Mononuclear cell (primary cell): ENCODE measurements around the gene DEAF1. TPM values are rescaled to one million over a fixed set of nuclear protein-coding genes. Genes with fewer than 3 reads are reported as not detected.
"Not testable (repeated sequence)": the region's sequence is repeated elsewhere in the genome, so short reads cannot be mapped to it uniquely, and the experiment has no call there.

Source experiments
- H3K27me3 ChIP-seq: 2 replicates; pipeline ENCODE4 v1.6.0; 2011; ENCODE audit warnings: low read length, control low read depth; ENCODE audit not compliant: insufficient read depth
- H3K4me1 ChIP-seq: 2 replicates; pipeline ENCODE4 v1.5.1; 2011; ENCODE audit warnings: mild to moderate bottlenecking, low read length, control low read depth; ENCODE audit not compliant: insufficient read depth
- H3K4me3 ChIP-seq: 2 replicates; pipeline ENCODE4 v1.5.1; 2011; ENCODE audit warnings: mild to moderate bottlenecking, low read length, moderate library complexity
- H3K9me3 ChIP-seq: 2 replicates; pipeline ENCODE4 v1.5.1; 2011; ENCODE audit warnings: low read depth, mild to moderate bottlenecking, control low read depth, low read length
- total RNA-seq: library from RNA; depleted of rRNA; stranded (reverse); fragments of >200 nt; gene quantifications from one replicate; pipeline ENCODE4 v1.2.3, GENCODE V29; 2012

The DEAF1 gene
- total RNA-seq, 1 donor: 30.7 TPM

DNA sequence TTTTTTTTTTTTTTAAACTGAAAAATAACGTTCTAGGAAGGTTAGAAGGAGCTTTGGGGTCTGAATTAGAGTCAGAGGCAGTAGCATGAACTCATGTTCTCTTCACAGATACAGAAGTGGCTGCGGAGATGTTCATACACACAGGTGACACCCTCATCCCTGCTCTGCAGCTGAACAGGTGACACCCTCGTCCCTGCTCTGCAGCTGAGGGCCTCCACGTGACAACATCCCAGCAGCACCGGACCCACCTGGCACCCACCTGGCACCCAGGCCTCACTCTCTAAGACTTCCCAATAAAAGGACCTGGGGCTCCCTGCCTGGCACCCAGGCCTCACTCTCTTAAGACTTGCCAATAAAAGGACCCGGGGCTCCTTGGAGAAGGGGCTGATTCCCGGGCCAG lies 38.2 kb downstream of the DEAF1 start:
- no peaks in the 10 kb centered on the region for H3K27me3 ChIP-seq
- H3K4me3 ChIP-seq: no peak overlapping the region
- no peaks in the 10 kb centered on the region for H3K9me3 ChIP-seq
- H3K4me1 ChIP-seq: no peaks in the 10 kb centered on the region

DNA sequence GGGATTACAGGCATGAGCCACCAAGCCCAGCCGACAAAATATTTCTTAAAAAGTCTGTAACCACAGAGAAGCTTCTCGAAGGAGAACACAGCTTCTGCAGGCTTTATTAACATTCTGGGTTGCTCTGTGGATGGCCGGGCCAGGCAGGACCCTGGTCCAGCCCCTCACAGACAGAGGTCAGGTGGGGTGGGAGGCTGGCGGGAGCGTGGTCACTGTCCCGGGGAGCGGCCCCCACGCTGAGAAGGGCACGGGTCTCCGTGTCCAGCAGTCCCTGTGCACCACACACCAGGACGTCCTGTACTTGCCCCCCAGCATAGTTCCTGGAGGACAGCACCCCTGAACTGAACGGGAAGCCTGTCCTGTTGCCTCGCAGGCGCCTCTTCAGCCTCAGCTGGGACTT lies 38.6 kb downstream of the DEAF1 start:
- H3K4me1 ChIP-seq: no peaks in the 10 kb centered on the region
- no peaks in the 10 kb centered on the region for H3K9me3 ChIP-seq
- no peak overlapping the region for H3K4me3 ChIP-seq
- H3K27me3 ChIP-seq: no peaks in the 10 kb centered on the region

DNA sequence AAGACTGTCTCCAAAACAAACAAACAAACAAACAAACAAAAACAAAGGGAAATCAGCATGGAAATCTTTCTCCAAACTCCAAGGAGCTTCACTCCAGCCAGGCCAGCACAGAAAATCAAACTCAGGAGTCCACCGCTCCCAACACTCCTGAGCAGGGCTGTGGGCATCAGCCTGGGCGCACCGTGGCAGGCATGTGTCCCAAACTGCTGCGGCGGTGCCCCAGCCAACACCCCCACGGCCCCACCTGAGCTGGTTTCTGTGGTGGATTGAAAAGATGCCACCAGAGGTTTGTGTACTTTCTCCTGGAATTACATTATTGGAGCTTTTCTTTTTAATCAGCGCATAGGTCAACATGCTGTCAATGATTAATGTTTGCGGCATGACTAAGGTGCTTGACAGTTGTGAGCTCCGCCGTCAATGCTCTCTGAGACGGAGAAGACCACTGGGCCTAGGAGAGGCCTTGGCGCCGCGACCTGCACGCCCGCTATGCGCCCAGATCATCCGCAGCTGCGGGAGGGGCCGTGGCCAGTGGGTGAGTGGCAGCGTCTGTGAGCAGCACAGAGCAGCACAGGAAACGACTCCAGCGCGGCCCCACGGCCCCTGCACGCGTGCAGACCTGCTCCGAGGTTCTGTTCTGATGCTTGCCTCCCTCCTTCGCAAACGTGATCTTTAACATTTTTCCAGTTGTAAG lies 39.8 kb downstream of the DEAF1 start:
- H3K9me3 ChIP-seq: no peaks in the 10 kb centered on the region
- H3K27me3 ChIP-seq: no peaks in the 10 kb centered on the region
- no peaks in the 10 kb centered on the region for H3K4me1 ChIP-seq
- H3K4me3 ChIP-seq: no peak overlapping the region

DNA sequence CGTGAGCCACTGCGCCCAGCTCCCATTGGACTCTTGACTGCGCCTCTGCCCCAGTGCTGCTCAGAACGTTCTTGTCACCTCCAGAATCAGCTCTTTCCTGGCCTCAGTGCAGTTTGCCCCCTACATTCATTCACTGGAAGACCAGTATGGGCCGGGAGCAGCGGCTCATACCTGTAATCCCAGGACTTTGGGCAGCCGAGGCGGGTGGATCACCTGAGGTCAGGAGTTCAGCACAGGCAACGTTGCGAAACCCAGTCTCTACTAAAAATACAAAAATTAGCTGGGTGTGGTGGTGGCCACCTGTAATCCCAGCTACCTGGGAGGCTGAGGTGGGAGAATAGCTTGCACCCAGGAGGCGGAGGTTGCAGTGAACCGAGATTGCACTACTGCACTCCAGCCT lies 40.6 kb downstream of the DEAF1 start:
- not testable (repeated sequence) for H3K27me3 ChIP-seq, H3K9me3 ChIP-seq, H3K4me3 ChIP-seq, H3K4me1 ChIP-seq

DNA sequence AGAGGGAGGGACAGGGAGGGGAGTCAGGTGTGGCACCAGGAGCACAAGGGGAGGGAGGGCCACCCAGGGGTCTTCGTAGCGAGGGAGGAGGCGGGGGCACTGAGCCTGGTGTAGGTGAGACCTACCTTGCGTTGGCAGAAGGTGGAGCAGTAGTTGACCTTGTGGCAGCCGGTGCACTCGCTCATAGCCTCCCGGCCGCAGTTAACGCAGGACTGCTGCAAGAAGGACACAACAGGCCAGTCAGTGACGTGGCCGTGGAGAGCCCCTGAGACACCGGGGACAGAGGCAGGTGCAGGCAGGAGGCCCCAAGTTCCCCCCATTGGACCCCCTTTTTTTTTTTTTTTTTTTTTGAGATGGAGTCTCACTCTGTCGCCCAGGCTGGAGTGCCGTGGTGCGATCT lies 41.2 kb downstream of the DEAF1 start:
- Histone ChIP-seq H3K4me1 (no peaks in the 10 kb centered on the region), H3K27me3 (no peaks in the 10 kb centered on the region), H3K9me3 (no peaks in the 10 kb centered on the region), H3K4me3 (no peak overlapping the region)

DNA sequence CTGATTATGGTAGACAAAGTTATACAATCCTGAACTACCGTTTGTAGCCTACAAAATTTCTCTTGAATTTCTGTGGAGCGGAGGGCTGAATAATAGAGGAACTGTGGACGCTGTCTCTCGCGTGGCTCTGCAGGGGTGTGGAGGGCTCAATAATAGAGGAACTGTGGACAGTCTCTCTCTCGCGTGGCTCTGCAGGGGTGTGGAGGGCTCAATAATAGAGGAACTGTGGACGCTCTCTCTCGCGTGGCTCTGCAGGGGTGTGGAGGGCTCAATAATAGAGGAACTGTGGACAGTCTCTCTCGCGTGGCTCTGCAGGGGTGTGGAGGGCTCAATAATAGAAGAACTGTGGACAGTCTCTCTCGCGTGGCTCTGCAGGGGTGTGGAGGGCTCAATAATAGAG lies 41.9 kb downstream of the DEAF1 start:
- H3K4me1 ChIP-seq, H3K4me3 ChIP-seq, H3K9me3 ChIP-seq, H3K27me3 ChIP-seq: not testable (repeated sequence)

DNA sequence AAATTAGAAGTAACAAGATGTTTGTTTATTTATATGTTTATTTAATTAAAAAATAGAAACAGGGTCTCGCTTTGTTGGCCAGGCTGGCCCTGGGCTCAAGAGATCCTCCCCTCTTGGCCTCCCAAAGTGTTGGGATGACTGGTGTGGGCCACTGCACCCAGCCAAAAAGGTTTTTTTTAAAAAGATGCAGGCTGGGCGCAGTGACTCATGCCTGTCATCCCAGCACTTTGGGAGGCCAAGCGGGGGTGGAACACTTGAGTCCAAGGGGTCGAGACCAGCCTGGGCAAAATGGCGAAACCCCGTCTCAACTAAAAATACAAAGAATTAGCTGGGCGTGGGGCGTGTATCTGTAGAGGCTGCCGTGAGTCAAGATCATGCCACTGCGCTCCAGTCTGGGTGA lies 44.5 kb downstream of the DEAF1 start:
- H3K4me3 ChIP-seq: no peak overlapping the region
- no peaks in the 10 kb centered on the region for H3K9me3 ChIP-seq
- no peaks in the 10 kb centered on the region for H3K4me1 ChIP-seq
- no peaks in the 10 kb centered on the region for H3K27me3 ChIP-seq

DNA sequence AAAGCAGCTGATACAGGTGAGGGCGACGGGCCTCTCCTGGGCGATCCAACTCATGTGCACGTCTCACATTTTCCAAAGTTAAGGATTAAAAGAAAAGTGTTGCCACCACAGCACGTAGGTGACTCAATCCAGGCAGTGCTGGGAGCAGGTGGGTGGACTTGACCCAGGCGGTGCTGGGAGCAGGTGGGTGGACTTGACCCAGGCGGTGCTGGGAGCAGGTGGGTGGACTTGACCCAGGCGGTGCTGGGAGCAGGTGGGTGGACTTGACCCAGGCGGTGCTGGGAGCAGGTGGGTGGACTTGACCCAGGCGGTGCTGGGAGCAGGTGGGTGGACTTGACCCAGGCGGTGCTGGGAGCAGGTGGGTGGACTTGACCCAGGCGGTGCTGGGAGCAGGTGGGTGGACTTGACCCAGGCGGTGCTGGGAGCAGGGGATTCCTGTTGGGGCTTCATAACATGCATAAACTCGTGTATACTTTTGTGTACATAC lies 47.3 kb downstream of the DEAF1 start:
- not testable (repeated sequence) for H3K9me3 ChIP-seq, H3K27me3 ChIP-seq, H3K4me3 ChIP-seq, H3K4me1 ChIP-seq

DNA sequence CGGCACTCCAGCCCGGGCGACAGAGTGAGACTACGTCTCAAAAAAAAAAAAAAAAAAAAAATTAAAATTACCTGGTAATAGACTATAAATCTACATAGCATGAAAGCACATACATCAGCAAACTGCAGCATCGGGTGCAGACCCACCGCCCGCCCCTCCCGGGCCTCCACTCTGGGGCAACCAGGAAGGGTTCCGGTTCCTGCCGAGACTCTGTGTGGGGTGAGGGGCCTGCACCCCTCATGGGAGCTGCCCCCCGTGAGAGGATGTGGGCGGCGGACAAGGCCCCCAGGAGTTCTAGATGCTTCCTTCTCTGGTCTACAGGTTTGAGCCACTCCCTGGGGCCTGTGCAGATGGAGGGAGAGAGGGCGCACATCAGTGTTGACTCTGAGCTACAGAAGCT lies 48.8 kb downstream of the DEAF1 start:
- Histone ChIP-seq H3K4me1 (peaks cover under 1% of the 10 kb centered on the region), H3K4me3 (no peak overlapping the region), H3K27me3 (no peaks in the 10 kb centered on the region), H3K9me3 (no peaks in the 10 kb centered on the region)

DNA sequence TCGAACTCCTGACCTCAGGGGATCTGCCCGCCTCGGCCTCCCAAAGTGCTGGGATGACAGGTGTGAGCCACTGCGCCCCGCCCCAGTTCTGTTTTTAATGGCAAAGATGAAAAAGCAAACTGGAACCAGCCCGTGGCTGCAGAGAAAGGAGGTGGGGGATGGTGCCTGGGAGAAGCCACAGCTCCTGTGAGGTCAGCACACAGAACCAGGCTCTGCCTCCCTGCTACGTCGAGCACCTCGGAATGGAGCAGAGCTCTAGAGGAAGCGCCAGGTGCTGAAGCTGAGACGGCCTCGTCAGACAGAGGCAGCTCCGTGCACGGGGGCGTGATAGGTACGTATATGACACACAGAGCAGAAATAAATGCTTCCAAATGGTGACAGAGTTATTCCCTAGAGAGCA lies 49.5 kb downstream of the DEAF1 start:
- Histone ChIP-seq H3K4me1 (peaks cover 7% of the 10 kb centered on the region), H3K9me3 (no peaks in the 10 kb centered on the region), H3K27me3 (no peaks in the 10 kb centered on the region), H3K4me3 (no peak overlapping the region)

DNA sequence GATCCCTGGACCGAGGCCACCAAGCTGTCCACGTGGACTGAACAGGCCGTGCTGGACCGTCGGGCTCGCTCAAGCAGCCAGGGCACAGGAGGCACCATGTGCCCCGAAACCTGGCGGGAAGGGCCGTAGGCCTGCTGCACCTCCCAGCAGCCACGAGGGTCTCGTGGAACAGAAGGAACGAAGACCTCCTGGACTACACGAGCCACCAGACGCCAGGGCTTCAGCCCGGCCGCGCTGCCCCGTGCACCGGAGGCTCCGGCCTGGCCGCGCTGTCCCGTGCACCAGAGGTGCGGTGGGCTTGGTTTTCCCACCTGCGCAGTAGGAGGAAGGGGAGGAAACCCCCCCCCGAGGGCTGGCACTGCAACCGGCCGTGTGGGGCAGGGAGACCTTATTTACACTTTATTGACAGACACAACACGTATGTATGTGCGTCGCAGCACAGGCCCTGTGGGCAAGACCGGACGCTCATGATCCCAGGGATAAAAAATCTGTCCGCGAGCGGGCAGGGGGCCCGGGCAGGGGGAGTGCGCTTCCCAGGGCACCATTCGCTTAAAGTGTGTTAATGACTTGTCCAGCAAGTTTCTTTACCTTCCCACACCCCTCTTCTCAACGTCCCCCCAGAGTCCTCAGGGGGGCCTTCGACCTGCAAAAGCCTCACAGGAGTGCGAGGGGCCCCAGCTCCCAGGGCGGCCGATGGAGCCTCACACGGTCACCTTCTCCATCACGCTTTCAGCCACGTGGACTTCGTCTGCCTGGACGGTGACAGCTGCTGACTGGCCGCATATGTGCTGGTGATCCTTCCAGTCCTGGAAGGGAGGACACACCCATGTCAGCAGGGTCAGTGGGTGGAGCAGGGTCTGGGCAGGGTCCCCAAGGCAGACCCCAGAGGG lies 50.9 kb downstream of the DEAF1 start:
- Histone ChIP-seq H3K9me3 (no peaks in the 10 kb centered on the region), H3K4me3 (no peak overlapping the region), H3K27me3 (peaks cover 2% of the 10 kb centered on the region), H3K4me1 (peaks cover 11% of the 10 kb centered on the region)

DNA sequence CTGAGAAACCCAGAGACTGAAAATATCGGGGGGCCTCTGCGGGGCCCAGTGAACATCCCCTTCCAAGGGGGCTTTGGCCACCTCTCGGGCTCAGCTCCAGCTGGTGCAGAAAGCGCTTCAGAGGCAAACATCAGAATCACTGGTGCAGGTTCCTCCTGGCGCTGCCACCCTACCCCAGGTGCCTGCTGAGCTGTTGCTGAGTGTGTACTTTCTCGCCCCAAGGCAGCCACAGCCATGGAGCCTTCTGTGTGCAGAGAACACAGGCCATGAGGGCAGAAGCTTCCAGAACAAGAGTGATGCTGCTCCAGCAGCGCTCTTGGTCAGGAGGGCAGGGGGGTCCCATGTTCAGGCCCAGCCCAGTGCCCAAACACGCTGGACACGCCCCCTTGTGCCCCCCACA lies 51.7 kb downstream of the DEAF1 start:
- Histone ChIP-seq H3K4me1 (peaks cover 11% of the 10 kb centered on the region), H3K9me3 (no peaks in the 10 kb centered on the region), H3K27me3 (peaks cover 9% of the 10 kb centered on the region), H3K4me3 (no peak overlapping the region)

DNA sequence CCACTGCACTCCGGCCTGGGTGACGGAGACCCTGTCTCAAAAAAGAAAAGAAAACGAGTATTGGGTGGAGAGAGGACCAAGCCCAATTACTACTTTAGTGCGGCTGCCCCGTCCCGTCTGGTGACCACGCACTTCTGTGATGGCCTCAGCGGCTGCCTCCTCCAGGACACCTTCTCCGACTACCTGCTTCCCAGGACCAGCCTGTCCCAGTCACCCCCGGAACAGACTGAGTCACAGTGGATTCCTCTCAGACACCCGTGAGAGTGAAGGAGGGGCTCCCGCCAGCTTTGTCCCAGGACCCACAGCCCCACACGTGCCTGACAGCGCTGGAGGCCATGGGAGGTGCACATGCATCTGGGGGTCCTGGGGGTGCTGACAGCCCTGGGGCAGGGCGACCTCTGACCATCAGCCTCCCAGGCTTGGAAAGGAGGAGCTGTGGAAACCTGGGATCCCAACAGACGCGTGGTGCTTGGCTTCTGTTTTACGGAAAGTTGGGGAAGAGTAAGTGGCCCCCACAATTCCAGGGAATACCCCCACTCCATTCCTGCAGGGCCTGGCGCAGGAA lies 53.1 kb downstream of the DEAF1 start:
- Histone ChIP-seq H3K9me3 (no peaks in the 10 kb centered on the region), H3K4me1 (peaks cover 11% of the 10 kb centered on the region), H3K4me3 (no peak overlapping the region), H3K27me3 (peaks cover 19% of the 10 kb centered on the region)

DNA sequence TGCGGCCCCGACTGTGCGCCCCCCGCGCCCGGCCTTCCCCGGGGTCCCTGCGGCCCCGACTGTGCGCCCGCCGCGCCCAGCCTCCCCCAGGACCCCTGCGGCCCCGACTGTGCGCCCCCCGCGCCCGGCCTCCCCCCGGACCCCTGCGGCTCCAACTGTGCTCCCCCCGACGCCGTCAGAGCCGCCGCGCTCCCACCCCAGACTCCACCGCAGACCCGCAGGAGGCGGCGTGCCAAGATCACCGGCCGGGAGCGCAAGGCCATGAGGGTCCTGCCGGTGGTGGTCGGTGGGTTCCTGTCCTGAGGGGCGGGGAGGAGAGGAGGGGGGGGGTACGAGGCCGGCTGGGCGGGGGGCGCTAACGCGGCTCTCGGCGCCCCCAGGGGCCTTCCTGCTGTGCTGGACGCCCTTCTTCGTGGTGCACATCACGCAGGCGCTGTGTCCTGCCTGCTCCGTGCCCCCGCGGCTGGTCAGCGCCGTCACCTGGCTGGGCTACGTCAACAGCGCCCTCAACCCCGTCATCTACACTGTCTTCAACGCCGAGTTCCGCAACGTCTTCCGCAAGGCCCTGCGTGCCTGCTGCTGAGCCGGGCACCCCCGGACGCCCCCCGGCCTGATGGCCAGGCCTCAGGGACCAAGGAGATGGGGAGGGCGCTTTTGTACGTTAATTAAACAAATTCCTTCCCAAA lies 54.9 kb downstream of the DEAF1 start:
- no peak overlapping the region for H3K4me3 ChIP-seq
- H3K27me3 ChIP-seq: peaks cover 24% of the 10 kb centered on the region
- no peaks in the 10 kb centered on the region for H3K9me3 ChIP-seq
- peaks cover 11% of the 10 kb centered on the region for H3K4me1 ChIP-seq

DNA sequence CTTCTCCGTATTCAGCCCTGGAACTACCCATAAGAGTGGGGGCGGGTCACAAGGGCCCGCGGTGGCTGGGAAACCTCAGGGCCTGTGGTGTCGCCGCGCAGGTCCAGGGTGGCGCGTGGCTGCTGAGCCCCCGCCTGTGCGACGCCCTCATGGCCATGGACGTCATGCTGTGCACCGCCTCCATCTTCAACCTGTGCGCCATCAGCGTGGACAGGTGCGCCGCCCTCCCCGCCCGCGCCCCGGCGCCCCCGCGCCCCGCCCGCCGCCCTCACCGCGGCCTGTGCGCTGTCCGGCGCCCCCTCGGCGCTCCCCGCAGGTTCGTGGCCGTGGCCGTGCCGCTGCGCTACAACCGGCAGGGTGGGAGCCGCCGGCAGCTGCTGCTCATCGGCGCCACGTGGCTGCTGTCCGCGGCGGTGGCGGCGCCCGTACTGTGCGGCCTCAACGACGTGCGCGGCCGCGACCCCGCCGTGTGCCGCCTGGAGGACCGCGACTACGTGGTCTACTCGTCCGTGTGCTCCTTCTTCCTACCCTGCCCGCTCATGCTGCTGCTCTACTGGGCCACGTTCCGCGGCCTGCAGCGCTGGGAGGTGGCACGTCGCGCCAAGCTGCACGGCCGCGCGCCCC lies 55.6 kb downstream of the DEAF1 start:
- peaks cover 11% of the 10 kb centered on the region for H3K4me1 ChIP-seq
- H3K4me3 ChIP-seq: no peak overlapping the region
- H3K27me3 ChIP-seq: peaks cover 24% of the 10 kb centered on the region
- H3K9me3 ChIP-seq: no peaks in the 10 kb centered on the region
